ENCODE data around the gene EIF2S2. TPM values are rescaled to one million over a fixed set of nuclear protein-coding genes. Genes with fewer than 3 reads are reported as not detected.

Gene EIF2S2
- polyA plus RNA-seq, 2 of the 4 experiments (the other 2 are of a cell fraction): 149 to 227 TPM

DNA sequence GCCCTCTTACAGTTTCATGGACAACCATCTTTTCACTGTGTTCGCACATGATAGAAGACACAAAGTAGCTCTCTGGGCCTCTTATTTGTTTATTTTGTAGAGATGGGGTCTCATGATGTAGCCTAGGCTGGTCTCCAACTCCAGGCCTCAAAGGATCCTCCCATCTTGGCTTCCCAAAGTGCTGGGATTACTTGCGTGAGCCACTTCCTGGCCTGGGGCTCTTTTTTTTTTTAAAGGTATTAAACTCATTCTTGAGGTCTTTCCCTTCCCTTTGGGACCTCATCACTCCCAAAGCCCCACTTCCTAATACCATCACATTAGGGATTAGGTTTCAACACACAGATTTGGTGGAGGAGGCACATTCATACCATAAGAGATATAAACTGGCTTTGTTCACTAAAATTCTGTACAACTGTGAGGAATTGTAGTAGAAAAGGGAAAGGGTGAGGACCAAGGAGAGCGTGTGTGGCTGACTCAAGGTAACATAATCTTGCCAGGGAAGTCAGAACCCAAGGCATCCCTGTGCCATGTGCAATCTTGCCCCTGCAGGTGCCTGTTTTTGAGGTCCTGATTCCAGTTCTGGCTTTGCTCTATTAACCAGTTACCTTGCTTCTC lies 45.5 kb downstream of the EIF2S2 start:
- CTCF ChIA-PET: interaction anchor here (0.5 to 4.8 kb wide), 4 partner anchors 150 to 381 kb away, joined by 3 to 33 read pairs (median 8); no protein-coding TSS in a partner anchor
- WGBS (ENCODE audit: missing lambda C conversion rate): 92% methylated on average over 3 of the region's 3 CpGs
- H3K27ac ChIP-seq: no peak overlapping the region
- DNase-seq (ENCODE audit: low read depth in 1 of 2, low spot score in 1 of 2): no peak
- no peak overlapping the region for H3K4me2 ChIP-seq
- TF ChIP-seq MYC (IDR thresholded peaks at IDR 0.05; ENCODE audit: borderline replicate concordance, low read length) (no peak), EHF (CRISPR knock-in tag; IDR thresholded peaks at IDR 0.05) (no peak), CBX8 (IDR thresholded peaks at IDR 0.05) (no peak), ZNF302 (CRISPR knock-in tag; IDR thresholded peaks at IDR 0.05) (no peak), FOSB (CRISPR knock-in tag; IDR thresholded peaks at IDR 0.05) (no peak), MAFK (IDR thresholded peaks at IDR 0.05; ENCODE audit: partially characterized antibody) (no peak)
- POLR2A ChIA-PET: interaction anchor here (0.6 kb wide), 1 partner anchor 54 kb away, joined by 3 read pairs; no protein-coding TSS in a partner anchor
- no peaks in the 10 kb centered on the region for H3K9me3 ChIP-seq
- FAIRE-seq: no peak
- H3K4me1 ChIP-seq: 0 out of 3 replicates have a peak, but pooled peaks cover 12% of the 10 kb centered on the region
- no peak overlapping the region for H3K4me3 ChIP-seq
- no peak for ATAC-seq

DNA sequence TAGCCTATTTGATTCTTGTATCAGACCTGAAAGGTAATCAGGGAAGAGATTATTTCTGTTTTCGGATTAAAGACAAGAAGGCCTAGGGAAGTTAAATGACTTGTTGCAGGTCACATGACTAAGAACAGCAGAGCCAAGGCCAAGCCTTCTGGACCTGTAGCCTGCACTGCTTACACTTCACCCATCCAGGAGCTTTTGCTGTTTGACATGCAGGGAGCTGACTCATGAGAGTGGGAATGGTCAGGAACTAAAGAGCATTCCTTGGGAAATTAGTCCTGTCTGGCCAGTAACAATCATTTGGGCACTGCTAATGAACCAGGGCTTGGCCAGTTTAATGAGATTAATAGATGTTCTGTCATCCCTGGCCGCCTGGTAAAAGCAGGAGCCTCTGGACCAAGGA lies 46.8 kb downstream of the EIF2S2 start:
- no peak for FAIRE-seq
- peak in 1 of 2 experiments; percentile 11 for DNase-seq (ENCODE audit: low read depth in 1 of 2, low spot score in 1 of 2)
- Histone ChIP-seq H3K4me2 (no peak overlapping the region), H3K9me3 (no peaks in the 10 kb centered on the region), H3K4me3 (no peak overlapping the region), H3K4me1 (0 out of 3 replicates have a peak, but pooled peaks cover 12% of the 10 kb centered on the region), H3K27ac (no peak overlapping the region)
- ChIA-PET POLR2A (no interaction called here), CTCF (interaction anchor here (0.6 to 2.0 kb wide), 6 partner anchors 7 to 411 kb away, joined by 4 to 11 read pairs (median 5); no protein-coding TSS in a partner anchor)
- no peak for ATAC-seq
- no peak for TF ChIP-seq MAFK (IDR thresholded peaks at IDR 0.05; ENCODE audit: partially characterized antibody)
- TF ChIP-seq, protein P1, sequence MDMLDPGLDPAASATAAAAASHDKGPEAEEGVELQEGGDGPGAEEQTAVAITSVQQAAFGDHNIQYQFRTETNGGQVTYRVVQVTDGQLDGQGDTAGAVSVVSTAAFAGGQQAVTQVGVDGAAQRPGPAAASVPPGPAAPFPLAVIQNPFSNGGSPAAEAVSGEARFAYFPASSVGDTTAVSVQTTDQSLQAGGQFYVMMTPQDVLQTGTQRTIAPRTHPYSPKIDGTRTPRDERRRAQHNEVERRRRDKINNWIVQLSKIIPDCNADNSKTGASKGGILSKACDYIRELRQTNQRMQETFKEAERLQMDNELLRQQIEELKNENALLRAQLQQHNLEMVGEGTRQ (IDR thresholded peaks at IDR 0.05): 0 out of 2 replicates have a peak, but pooled peaks have one; percentile 6
- no peak for TF ChIP-seq HDAC2 (IDR thresholded peaks at IDR 0.05)
- TF ChIP-seq FOXS1 (CRISPR knock-in tag; IDR thresholded peaks at IDR 0.05): no peak
- TF ChIP-seq EHMT2 (IDR thresholded peaks at IDR 0.05; ENCODE audit: low read depth): no peak
- whole genome bisulfite sequencing (ENCODE audit: missing lambda C conversion rate): 83% methylated on average over 2 of the region's 2 CpGs

DNA sequence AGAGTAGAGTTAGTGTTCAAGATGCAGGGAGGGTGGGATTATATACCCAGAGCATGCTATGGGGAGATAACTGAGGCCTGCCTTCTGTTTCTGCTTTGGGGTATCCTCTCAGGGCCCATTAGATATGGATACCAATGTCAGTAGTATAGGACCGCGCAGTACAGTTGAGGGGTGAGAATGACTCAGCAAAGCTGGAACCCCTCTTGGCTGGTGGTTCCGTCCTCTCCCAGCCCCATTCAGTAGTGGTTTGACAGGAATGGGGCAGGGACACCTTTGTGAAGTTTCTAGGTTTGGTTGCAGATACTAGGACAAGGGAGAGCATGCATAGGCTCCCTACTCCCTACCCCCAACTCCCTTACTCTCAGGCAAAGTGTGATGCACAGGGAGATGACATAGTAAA lies 47.8 kb downstream of the EIF2S2 start:
- Histone ChIP-seq H3K4me3 (no peak overlapping the region), H3K9me3 (no peaks in the 10 kb centered on the region), H3K4me2 (no peak overlapping the region), H3K4me1 (0 out of 3 replicates have a peak, but pooled peaks cover 7% of the 10 kb centered on the region), H3K27ac (peak overlapping the region in 1 of 2 experiments; percentile 37; a peak in 3 of 6 replicates)
- TF ChIP-seq MAFK (IDR thresholded peaks at IDR 0.05; ENCODE audit: partially characterized antibody) (peak; percentile 36), NFE2L2 (conservative IDR thresholded peaks at IDR 0.05; ENCODE audit: low read length) (0 out of 2 replicates have a peak, but pooled peaks have one; percentile 28)
- TF ChIP-seq, protein P2, sequence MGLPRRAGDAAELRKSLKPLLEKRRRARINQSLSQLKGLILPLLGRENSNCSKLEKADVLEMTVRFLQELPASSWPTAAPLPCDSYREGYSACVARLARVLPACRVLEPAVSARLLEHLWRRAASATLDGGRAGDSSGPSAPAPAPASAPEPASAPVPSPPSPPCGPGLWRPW (IDR thresholded peaks at IDR 0.05): no peak
- ChIA-PET POLR2A (no interaction called here), CTCF (interaction anchor here (2.0 kb wide), 2 partner anchors 17 to 201 kb away, joined by 5 to 9 read pairs; no protein-coding TSS in a partner anchor)
- WGBS (ENCODE audit: missing lambda C conversion rate): 88% methylated on average over 3 of the region's 3 CpGs
- no peak for ATAC-seq
- FAIRE-seq: no peak
- DNase-seq (ENCODE audit: low read depth in 1 of 2, low spot score in 1 of 2): no peak

DNA sequence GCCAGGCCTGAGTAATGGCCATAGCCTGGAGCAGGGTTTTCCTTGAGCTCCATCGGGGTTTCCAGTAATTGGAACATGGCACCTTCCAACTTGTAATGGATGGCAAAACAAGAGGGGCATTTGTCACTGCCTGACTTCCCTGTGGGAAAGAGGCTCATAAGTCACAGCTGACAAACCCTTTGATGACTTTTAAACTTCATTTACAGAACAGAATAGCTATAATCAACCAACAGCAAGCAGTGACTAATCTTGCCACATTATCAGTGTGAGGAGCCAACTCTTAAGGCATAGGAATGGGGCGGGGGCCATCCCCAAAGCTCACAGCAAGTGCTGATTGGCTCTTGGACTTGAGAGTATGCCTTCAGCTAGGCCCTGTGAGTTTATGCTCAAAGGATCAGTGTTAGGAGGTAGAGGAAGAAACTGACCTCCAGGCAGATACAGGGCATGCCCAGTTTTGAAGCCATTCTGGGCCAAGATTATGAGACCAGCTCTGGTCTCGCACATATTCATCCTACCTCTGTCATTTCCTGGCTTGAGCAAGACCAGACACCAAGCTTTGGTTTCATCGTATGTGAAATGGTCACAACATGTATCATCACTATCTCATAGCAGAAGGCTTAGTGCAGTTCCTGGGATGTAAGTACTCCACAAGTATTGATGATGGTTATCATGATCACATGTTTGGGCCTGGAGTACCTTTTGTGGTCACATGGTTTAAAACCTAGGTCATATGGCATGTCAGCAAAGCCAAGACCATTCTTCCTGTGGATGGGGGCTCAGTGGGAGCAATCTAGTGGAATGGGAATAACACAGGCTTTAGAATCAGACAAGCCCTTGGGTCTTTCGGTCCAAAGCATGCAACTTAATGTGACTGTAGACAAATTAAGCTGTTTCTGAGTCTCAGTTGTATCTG lies 49.2 kb downstream of the EIF2S2 start:
- Histone ChIP-seq H3K4me1 (0 out of 3 replicates have a peak, but pooled peaks cover 7% of the 10 kb centered on the region), H3K27ac (no peak overlapping the region), H3K9me3 (no peaks in the 10 kb centered on the region), H3K4me2 (no peak overlapping the region), H3K4me3 (no peak overlapping the region)
- DNase-seq (ENCODE audit: low read depth in 1 of 2, low spot score in 1 of 2): no peak
- 90% methylated on average over 5 of the region's 5 CpGs for WGBS (ENCODE audit: missing lambda C conversion rate)
- CTCF ChIA-PET: interaction anchor here (1.2 to 2.0 kb wide), 3 partner anchors 15 to 331 kb away, joined by 3 to 9 read pairs (median 3); partner anchors contain the start of gene ZNF341
- no peak for FAIRE-seq
- POLR2A ChIA-PET: no interaction called here
- ATAC-seq: no peak
- TF ChIP-seq TP53 (CRISPR knock-in tag; IDR thresholded peaks at IDR 0.05): no peak
- TF ChIP-seq, protein P3, sequence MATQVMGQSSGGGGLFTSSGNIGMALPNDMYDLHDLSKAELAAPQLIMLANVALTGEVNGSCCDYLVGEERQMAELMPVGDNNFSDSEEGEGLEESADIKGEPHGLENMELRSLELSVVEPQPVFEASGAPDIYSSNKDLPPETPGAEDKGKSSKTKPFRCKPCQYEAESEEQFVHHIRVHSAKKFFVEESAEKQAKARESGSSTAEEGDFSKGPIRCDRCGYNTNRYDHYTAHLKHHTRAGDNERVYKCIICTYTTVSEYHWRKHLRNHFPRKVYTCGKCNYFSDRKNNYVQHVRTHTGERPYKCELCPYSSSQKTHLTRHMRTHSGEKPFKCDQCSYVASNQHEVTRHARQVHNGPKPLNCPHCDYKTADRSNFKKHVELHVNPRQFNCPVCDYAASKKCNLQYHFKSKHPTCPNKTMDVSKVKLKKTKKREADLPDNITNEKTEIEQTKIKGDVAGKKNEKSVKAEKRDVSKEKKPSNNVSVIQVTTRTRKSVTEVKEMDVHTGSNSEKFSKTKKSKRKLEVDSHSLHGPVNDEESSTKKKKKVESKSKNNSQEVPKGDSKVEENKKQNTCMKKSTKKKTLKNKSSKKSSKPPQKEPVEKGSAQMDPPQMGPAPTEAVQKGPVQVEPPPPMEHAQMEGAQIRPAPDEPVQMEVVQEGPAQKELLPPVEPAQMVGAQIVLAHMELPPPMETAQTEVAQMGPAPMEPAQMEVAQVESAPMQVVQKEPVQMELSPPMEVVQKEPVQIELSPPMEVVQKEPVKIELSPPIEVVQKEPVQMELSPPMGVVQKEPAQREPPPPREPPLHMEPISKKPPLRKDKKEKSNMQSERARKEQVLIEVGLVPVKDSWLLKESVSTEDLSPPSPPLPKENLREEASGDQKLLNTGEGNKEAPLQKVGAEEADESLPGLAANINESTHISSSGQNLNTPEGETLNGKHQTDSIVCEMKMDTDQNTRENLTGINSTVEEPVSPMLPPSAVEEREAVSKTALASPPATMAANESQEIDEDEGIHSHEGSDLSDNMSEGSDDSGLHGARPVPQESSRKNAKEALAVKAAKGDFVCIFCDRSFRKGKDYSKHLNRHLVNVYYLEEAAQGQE (IDR thresholded peaks at IDR 0.05): no peak
- TF ChIP-seq, protein P1 (IDR thresholded peaks at IDR 0.05): peak; percentile 46; the same call in 1 of the 2 replicates

Measured in A549 (cell line).